22Rv1 (cell line): ENCODE measurements around the gene PAQR5.

ENCODE experiments used
- H3K27ac ChIP-seq: fragments of 450-650 bp; 2 replicates; pipeline ENCODE4 v1.5.1; 2017
- ZFX ChIP-seq: fragments of 450-650 bp; IDR thresholded peaks from 2 replicates; pipeline ENCODE4 v1.6.1; 2017; ENCODE audit warnings: antibody characterized with exemption, borderline replicate concordance
- TF ChIP-seq, protein P1 (sequence below): fragments of 450-650 bp; IDR thresholded peaks from 2 replicates; pipeline ENCODE4 v1.5.1; 2017; ENCODE audit warnings: mild to moderate bottlenecking

Gene PAQR5

DNA sequence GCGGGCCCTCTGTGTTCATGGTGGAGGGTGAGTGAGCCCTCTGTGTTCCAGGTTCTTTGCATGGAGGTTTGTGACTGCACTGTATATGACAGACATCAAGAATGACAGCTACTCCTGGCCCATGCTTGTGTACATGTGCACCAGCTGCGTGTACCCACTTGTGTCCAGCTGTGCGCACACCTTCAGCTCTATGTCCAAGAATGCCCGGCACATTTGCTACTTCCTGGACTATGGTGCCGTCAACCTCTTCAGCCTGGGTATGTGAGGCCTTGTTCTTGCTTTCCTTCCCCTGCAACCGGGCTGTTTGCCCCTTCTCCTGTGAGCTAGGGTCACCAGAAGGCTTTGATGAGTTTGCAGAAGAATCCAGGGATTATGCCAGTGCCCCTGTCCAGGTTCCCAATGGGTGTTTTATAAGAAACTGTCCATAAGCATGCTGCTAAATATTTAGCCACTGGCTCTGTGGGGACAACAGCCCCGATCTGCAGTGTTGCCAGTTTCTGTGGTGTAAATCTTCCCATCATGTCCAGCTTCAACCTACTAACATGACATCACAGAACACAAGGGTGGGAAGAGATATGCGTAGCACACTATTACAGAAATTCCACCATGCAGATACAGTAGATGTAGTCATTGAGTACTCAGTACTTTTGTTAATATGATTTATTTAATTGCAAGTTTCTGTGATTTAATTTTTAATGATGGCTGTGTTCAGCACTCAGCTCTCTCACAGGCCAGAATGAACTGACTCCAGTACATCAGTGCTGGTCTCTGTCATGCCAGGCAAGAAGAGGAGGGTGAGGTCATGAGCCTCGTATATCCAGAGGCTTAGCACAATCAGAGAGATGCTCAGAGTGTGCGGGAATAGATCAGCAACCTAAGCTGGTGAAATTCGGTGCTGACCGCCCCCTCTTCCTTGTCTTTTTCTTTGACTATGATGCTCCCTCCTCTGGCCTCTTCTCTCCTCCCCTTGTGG is 86.2 kb downstream of the PAQR5 start:
- no peak for TF ChIP-seq ZFX
- TF ChIP-seq, protein P1, sequence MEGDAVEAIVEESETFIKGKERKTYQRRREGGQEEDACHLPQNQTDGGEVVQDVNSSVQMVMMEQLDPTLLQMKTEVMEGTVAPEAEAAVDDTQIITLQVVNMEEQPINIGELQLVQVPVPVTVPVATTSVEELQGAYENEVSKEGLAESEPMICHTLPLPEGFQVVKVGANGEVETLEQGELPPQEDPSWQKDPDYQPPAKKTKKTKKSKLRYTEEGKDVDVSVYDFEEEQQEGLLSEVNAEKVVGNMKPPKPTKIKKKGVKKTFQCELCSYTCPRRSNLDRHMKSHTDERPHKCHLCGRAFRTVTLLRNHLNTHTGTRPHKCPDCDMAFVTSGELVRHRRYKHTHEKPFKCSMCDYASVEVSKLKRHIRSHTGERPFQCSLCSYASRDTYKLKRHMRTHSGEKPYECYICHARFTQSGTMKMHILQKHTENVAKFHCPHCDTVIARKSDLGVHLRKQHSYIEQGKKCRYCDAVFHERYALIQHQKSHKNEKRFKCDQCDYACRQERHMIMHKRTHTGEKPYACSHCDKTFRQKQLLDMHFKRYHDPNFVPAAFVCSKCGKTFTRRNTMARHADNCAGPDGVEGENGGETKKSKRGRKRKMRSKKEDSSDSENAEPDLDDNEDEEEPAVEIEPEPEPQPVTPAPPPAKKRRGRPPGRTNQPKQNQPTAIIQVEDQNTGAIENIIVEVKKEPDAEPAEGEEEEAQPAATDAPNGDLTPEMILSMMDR, result no peak

DNA sequence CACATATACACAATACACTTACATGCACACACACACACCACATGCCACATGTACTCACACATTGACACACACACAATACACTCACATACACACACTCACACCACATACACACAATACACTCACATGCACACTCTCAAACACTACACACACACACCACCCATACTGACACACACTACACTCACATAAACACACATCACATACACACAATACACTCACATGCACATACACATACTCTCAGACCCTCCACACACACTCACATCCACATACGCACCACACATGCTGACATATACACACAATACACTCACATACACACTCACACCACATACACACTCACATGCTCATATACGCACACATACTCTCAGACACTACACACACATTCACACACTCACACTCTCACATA is 87.1 kb downstream of the PAQR5 start:
- no peak overlapping the region for H3K27ac ChIP-seq
- TF ChIP-seq ZFX, result no peak
- TF ChIP-seq, protein P1, result no peak

More for the DNA sequence above, 86.2 kb downstream of the PAQR5 start:
- no peak overlapping the region for H3K27ac ChIP-seq

DNA sequence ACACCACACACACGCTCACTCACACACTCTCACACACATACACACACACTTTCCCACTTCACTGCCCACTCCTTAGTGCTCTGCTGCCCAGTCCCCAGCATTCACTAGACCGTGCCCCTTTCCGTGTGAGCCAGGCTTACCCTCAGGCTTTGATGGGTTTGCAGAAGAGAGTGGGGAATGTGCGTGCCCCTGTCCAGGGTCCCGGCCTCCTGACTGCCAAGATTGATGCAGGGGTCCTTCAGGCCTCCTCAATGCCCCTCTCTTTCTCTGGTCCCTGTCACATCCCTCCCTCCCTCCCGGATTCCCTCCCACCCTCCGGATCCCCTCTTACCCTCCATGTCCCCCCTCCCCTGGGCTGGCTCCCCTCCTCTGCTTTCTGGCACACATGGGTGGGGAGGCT is 87.6 kb downstream of the PAQR5 start:
- TF ChIP-seq ZFX, result no peak
- TF ChIP-seq, protein P1, result no peak
- H3K27ac ChIP-seq, result no peak overlapping the region

DNA sequence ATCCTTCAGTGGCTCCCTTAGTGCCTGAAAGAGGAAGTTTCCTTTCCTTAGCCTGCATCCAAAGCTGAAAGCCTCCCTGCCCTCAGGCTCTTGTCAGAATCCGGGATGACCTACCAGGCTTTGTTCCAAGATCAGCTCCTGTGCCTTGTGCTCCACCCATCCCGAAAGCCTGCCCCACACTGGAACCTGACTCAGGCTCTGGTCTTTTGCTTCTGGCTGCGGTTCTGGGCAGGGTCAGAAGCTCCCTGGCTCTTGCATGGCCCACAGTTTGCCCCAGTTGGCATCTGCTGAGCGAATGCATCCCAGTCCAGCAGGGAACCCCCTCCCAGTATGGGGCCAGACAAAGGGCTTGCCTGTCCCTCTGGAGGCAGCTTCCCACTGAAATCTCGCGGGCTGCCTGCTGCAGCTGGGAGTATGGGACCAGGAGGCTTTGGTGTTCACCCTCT is 89.6 kb downstream of the PAQR5 start:
- peak overlapping the region; percentile 67 for H3K27ac ChIP-seq

DNA sequence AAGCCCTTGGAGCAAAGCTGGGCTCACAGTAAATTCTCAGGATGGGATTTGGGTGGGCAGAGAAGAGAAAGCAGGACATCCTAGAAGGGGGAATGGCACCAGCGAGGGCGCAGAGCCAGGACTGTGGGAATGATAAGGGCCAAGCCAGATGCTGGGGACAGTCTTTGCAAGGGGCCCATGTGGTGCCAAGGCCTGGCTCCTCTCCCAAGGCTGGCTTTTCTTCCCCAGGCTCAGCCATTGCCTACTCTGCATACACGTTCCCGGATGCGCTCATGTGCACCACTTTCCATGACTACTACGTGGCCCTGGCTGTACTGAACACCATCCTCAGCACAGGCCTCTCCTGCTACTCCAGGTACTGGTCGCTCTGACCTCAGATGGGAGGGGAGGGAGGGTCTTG is 90.7 kb downstream of the PAQR5 start:
- peak overlapping the region; percentile 67 for H3K27ac ChIP-seq
- TF ChIP-seq, protein P1, result no peak
- no peak for TF ChIP-seq ZFX

More for the DNA sequence above, 89.6 kb downstream of the PAQR5 start:
- TF ChIP-seq, protein P1, result no peak
- TF ChIP-seq ZFX, result no peak

DNA sequence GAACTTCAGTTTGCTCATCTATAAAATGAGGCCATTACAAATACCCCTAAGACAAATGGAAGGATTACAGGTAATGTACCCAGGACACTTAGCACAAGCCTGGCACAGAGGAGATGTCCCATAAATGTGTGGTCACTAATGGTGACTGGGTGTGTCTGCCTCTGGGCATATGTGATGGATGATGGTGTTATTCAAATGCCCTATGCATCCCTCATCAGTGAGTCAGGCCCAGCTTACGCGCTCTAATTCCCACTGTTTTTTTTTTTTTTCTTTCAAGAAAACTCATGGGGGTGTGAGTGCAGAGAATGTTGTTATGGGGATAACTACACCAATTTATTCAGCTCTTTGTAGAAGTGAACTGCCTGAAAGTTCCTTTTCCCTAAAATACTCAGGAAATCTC is 91.9 kb downstream of the PAQR5 start:
- peak overlapping the region; percentile 67 for H3K27ac ChIP-seq
- no peak for TF ChIP-seq ZFX
- TF ChIP-seq, protein P1, result no peak
